T-helper 17 cell (primary cell): Measurements from ENCODE around the gene SMAGP. TPM values are rescaled to one million over a fixed set of nuclear protein-coding genes. Genes with fewer than 3 reads are reported as not detected.
"Not testable (repeated sequence)": the region's sequence is repeated elsewhere in the genome, so short reads cannot be mapped to it uniquely, and the experiment has no call there.

Experiments used
- ATAC-seq: fragments of 150-1000 bp; cut with Tn5 transposase; 2 replicates; pipeline ENCODE4 v1.10.0; 2021; ENCODE audit warnings: mild to moderate bottlenecking, moderate library complexity
- DNase-seq, 3 donors: peaks; one replicate each; pipeline versions ENCODE4 v3.0.0 to v3.0.0-alpha.2; 2020 to 2021
- H3K9me3 ChIP-seq: one replicate; pipeline ENCODE4 v1.7.0; 2013; ENCODE audit warnings: low read length, mild to moderate bottlenecking; ENCODE audit not compliant: control insufficient read depth, poor library complexity, severe bottlenecking
- H3K27ac Mint-ChIP-seq: one replicate; pipeline ENCODE4 v1.8.0; 2022; ENCODE audit warnings: mild to moderate bottlenecking, moderate library complexity, mixed read lengths
- H3K27me3 Mint-ChIP-seq: one replicate; pipeline ENCODE4 v1.8.0; 2022; ENCODE audit warnings: mixed read lengths
- H3K36me3 Mint-ChIP-seq: one replicate; pipeline ENCODE4 v1.8.0; 2022; ENCODE audit warnings: low read depth, mixed read lengths
- H3K4me1 Mint-ChIP-seq: one replicate; pipeline ENCODE4 v1.8.0; 2022; ENCODE audit warnings: mild to moderate bottlenecking, mixed read lengths
- H3K4me3 Mint-ChIP-seq: one replicate; pipeline ENCODE4 v1.8.0; 2022; ENCODE audit warnings: mild to moderate bottlenecking, moderate library complexity, mixed read lengths
- total RNA-seq, 4 donors: library from RNA in 2 of 4; stranded (reverse) in 2 of 4; gene quantifications; one replicate each; pipeline ENCODE4 v1.2.3 and lab custom pipeline; 2022 to 2026

Gene SMAGP
- total RNA-seq, 2 donors from 2014 or later: 1.9 to 3.4 TPM

GRCh38 chr12:51285843-51286242 lies 15.6 kb upstream of the SMAGP start:
- DNase-seq: no peak
- Mint-ChIP-seq H3K36me3 (peaks cover 2% of the 10 kb centered on the region), H3K27me3 (no peaks in the 10 kb centered on the region), H3K4me3 (no peak overlapping the region), H3K27ac (peak overlapping the region; percentile 74), H3K4me1 (no peaks in the 10 kb centered on the region)
- no peaks in the 10 kb centered on the region for H3K9me3 ChIP-seq
- ATAC-seq: no peak

DNA sequence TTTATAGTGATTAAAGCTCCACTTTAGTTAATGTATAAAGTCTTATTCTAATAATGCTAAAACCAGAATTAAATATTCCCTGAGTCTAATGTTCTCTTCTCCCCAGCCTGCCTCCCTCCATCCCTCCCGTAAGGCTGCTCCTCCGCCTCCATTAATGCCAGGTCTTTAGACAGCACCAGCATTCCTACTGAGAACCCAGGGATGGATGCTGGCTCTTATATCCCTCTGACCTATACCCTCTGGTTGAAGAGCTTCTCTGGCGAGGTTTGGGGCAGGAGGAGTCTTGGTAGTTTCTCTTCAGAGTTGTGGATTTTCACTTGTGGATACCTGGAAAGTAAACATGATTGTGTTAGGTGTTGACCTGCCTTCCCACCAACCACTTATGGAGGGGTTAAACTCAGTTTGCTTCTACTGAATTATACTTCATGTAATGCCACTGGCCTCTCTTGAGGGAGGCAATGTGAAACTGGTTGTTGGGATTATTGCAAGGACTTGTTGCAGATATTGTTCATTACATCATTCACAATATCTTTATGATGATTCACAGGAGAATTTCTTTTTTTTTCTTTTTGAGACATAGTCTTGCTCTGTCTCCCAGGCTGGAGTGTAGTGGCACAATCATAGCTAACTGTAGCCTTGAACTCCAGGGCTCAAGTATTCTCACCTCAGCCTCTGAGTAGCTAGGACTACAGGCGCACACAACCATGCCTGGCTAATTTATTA lies 11.1 kb upstream of the SMAGP start:
- H3K4me3 Mint-ChIP-seq: no peak overlapping the region
- H3K27me3 Mint-ChIP-seq: no peaks in the 10 kb centered on the region
- DNase-seq: no peak
- H3K36me3 Mint-ChIP-seq: no peaks in the 10 kb centered on the region
- H3K27ac Mint-ChIP-seq: no peak overlapping the region
- no peaks in the 10 kb centered on the region for H3K9me3 ChIP-seq
- no peak for ATAC-seq
- peaks cover 2% of the 10 kb centered on the region for H3K4me1 Mint-ChIP-seq

DNA sequence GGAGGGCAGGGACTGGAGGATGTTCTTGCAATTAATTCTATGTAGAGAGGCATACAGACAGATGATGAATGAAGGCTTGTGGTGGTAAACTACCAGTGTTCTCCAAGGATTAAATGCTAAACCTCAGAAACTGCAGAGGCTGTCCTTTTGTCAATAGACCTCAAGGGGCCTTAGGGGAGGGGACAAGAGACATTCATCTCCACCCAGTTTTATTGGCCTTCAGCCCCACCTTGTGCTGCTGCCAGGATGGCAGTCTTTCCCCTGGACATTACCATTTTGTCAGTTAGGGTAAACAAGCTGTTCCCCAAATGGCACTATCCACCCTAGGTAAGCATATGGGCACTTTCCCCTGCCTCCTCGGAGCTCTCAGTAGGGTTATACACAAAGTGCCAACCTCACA lies 4.9 kb upstream of the SMAGP start:
- Mint-ChIP-seq H3K4me1 (peaks cover 12% of the 10 kb centered on the region), H3K27me3 (no peaks in the 10 kb centered on the region), H3K4me3 (no peak overlapping the region), H3K36me3 (no peaks in the 10 kb centered on the region), H3K27ac (no peak overlapping the region)
- ATAC-seq (no peak), DNase-seq (no peak)
- H3K9me3 ChIP-seq: no peaks in the 10 kb centered on the region

- H3K4me3 Mint-ChIP-seq, H3K27me3 Mint-ChIP-seq, ATAC-seq, H3K27ac Mint-ChIP-seq, H3K9me3 ChIP-seq, DNase-seq, H3K36me3 Mint-ChIP-seq: not testable (repeated sequence)
- peaks cover 19% of the 10 kb centered on the region for H3K4me1 Mint-ChIP-seq
These were observed 2.6 kb upstream of the SMAGP start for GRCh38 chr12:51272810-51273209.

GRCh38 chr12:51270951-51271518 lies 820 bp upstream of the SMAGP start:
- Mint-ChIP-seq H3K4me1 (peaks cover 21% of the 10 kb centered on the region), H3K27ac (peak overlapping the region; percentile 90), H3K36me3 (no peaks in the 10 kb centered on the region), H3K4me3 (peak overlapping the region; percentile 97), H3K27me3 (no peaks in the 10 kb centered on the region)
- DNase-seq: no peak
- ATAC-seq: no peak
- no peaks in the 10 kb centered on the region for H3K9me3 ChIP-seq

DNA sequence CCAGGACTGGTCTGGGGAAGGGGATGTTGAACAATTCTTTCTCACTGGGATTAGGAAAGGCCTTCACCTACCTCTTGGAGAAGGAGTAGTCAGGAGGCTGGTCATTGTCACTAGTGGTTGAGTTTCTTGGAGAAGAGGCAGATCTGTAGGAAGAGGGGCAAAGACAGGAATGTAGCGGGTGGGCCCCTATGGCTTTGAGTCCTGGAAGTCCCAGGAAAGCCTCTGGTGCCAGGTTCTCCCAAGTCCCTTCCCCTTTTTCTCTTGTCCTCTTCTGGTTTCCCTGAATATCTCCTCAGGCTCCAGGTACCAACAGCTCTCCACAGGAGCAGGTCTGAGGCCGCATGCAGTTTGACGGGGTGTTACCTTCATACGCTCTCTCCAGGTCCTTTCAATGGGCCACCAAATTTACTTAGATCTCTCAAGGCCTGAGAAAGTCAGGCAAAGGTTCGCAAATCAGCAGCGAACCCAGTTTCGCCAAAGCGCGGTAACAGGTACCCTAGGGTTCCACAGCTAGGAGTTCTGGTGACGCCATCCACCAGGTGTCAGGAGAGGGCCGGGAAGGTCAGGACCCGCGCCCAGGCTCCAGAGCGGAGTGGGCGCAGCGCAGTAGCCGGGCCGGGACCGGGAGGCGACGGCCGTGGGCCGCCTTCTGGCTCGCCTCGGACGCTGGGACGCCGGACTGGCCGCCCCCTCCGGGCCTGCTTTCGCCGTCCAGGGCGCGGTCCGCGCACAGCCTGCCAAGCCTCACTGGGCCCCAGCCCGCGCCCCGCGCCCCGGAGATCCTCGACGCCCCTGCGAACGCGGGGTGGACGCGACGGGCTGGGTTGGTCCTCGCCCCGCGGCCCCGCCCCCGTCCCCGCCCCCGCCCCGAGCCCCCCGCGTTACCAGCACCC lies 795 bp downstream of the SMAGP start:
- DNase-seq (peak; percentile 38 to 42 (median 41)), ATAC-seq (peak; percentile 78)
- Mint-ChIP-seq H3K4me1 (peaks cover 28% of the 10 kb centered on the region), H3K27ac (peak overlapping the region; percentile 16), H3K4me3 (peak overlapping the region; percentile 84), H3K27me3 (no peaks in the 10 kb centered on the region), H3K36me3 (peaks cover 2% of the 10 kb centered on the region)
- H3K9me3 ChIP-seq: no peaks in the 10 kb centered on the region

- Mint-ChIP-seq H3K4me1 (peaks cover 28% of the 10 kb centered on the region), H3K27me3 (no peaks in the 10 kb centered on the region), H3K36me3 (peaks cover 2% of the 10 kb centered on the region), H3K27ac (no peak overlapping the region), H3K4me3 (no peak overlapping the region)
- ATAC-seq (peak; percentile 38), DNase-seq (no peak)
- no peaks in the 10 kb centered on the region for H3K9me3 ChIP-seq
These were observed 5.2 kb downstream of the SMAGP start for GRCh38 chr12:51265024-51265423.

GRCh38 chr12:51264297-51264696 lies 5.9 kb downstream of the SMAGP start:
- no peaks in the 10 kb centered on the region for H3K9me3 ChIP-seq
- H3K36me3 Mint-ChIP-seq: peaks cover 2% of the 10 kb centered on the region
- no peaks in the 10 kb centered on the region for H3K27me3 Mint-ChIP-seq
- DNase-seq (no peak), ATAC-seq (no peak)
- peaks cover 26% of the 10 kb centered on the region for H3K4me1 Mint-ChIP-seq
- H3K4me3 Mint-ChIP-seq: no peak overlapping the region
- no peak overlapping the region for H3K27ac Mint-ChIP-seq

DNA sequence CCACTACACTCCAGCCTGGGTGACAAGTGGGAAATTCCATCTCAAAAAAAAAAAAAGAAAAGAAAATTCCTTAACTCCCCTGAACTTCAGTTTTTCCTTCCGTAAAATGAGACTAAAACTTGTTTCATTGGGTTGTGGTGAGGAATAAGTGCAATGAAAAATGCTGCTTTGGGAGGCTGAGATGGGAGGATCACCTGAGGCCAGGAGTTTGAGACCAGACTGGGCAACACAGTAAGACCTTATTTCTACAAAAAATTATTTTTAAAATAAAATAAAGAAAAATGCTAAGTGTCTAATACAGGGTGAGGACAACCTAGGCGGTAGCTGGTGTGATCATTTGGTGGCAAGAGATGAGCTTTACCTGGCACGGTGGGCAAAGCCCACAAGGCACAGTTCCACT lies 6.9 kb downstream of the SMAGP start:
- no peak overlapping the region for H3K27ac Mint-ChIP-seq
- no peaks in the 10 kb centered on the region for H3K27me3 Mint-ChIP-seq
- no peaks in the 10 kb centered on the region for H3K9me3 ChIP-seq
- ATAC-seq (no peak), DNase-seq (no peak)
- peaks cover 20% of the 10 kb centered on the region for H3K4me1 Mint-ChIP-seq
- peaks cover 2% of the 10 kb centered on the region for H3K36me3 Mint-ChIP-seq
- H3K4me3 Mint-ChIP-seq: no peak overlapping the region

- ATAC-seq (peak; percentile 46), DNase-seq (peak in 1 of 3 donors; percentile 14)
- Mint-ChIP-seq H3K4me3 (no peak overlapping the region), H3K36me3 (peaks cover 2% of the 10 kb centered on the region), H3K27ac (no peak overlapping the region), H3K27me3 (no peaks in the 10 kb centered on the region), H3K4me1 (peaks cover 20% of the 10 kb centered on the region)
- H3K9me3 ChIP-seq: no peaks in the 10 kb centered on the region
These were observed 7.4 kb downstream of the SMAGP start for GRCh38 chr12:51262758-51263177.

DNA sequence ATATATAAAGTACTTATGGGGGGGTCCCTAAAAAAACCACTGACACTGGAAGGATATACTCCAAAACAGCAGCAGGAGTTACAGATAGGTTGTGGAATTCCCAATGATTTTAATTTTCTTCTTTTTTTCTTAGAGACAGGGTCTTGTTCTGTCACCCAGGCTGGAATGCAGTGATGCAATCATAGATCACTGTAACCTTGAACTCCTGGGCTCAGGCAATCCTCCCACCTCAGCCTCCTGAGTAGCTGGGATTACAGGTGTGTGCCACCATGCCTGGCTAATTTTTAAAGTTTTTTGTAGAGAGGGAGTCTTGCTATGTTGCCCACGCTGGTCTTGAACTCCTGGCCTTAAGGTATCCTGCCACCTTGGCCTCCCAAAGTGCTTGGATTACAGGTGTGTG lies 10.6 kb downstream of the SMAGP start:
- not testable (repeated sequence) for H3K27ac Mint-ChIP-seq, H3K27me3 Mint-ChIP-seq, H3K36me3 Mint-ChIP-seq, DNase-seq, H3K9me3 ChIP-seq, ATAC-seq, H3K4me3 Mint-ChIP-seq
- H3K4me1 Mint-ChIP-seq: peaks cover 15% of the 10 kb centered on the region

DNA sequence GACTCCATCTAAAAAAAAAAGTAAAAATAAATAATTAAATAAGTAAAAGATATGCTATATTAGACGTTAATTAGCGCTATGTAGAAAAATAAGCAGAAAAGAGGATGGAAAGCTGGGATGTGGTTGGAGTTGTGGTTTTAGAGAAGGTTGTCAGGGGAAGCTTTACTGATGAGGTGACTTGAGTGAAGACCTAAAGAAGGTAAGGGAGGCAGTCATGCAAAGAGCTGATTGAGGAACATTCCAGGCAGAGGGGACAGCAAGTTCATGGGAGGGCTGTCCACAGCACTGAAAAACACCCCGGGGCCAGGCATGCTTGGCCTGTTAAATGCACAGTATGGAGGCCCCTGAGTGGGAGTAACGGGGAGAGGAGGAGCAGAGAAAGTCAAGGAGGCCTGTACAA lies 15.7 kb downstream of the SMAGP start:
- Mint-ChIP-seq H3K4me3 (no peak overlapping the region), H3K27ac (no peak overlapping the region), H3K27me3 (no peaks in the 10 kb centered on the region), H3K36me3 (peaks cover 3% of the 10 kb centered on the region), H3K4me1 (peaks cover 12% of the 10 kb centered on the region)
- no peak for ATAC-seq
- no peak for DNase-seq
- no peaks in the 10 kb centered on the region for H3K9me3 ChIP-seq

- Mint-ChIP-seq H3K4me3 (no peak overlapping the region), H3K27me3 (no peaks in the 10 kb centered on the region), H3K36me3 (peaks cover 5% of the 10 kb centered on the region), H3K27ac (no peak overlapping the region), H3K4me1 (peaks cover 15% of the 10 kb centered on the region)
- DNase-seq (no peak), ATAC-seq (no peak)
- no peaks in the 10 kb centered on the region for H3K9me3 ChIP-seq
These were observed 16.9 kb downstream of the SMAGP start for GRCh38 chr12:51253276-51253675.
